NCI-H510A (cell line): Measurements from ENCODE around the gene MAML2.

Source experiments
- DNase-seq: peaks from one replicate; lab custom pipeline; 2025; lab: John Stamatoyannopoulos, UW

MAML2 gene

DNA sequence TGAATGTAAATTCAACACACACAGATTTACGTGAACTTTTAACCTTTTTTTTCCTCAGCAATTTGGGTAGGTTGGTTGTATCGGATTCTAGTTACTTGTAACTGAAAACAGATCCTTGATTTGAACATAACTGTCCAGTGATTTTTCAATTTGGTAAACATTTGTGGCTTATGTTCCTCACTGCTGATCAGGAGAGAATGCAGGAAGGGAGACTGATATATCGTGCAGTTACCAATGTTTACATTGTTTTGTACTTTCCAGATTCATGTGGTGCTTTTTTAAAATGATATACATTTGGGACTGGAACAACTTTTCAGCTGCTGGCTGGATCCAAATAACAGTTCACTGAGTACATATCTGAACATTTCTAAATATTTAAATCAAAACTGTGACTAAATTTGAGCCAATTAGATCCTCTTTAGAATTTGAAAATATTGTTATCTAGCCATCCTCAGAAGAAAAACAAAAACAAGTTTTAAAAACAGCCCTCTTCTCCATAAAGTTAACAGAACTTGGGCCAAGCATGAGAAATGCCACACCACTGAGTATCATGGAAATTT lies 334.8 kb downstream of the MAML2 start:
- no peak for DNase-seq

DNA sequence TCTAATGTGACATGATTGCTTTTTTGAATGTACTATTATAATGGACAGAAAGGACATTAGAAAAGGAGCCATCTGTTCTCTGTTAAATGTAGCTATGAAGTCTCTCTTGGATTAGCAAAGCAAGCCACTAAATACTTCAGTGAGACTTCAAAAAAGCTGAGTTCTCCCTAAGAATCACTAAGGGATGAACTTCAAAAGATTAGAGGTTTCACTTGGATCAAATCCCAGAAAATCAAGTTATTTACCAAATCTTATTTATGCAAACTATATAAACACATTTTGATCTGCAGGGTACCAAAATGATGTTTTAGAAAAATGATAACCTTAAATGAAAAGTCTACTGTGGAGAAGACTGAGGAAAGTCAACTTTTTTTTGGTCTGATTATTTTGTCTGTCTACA lies 337.0 kb downstream of the MAML2 start:
- no peak for DNase-seq

DNA sequence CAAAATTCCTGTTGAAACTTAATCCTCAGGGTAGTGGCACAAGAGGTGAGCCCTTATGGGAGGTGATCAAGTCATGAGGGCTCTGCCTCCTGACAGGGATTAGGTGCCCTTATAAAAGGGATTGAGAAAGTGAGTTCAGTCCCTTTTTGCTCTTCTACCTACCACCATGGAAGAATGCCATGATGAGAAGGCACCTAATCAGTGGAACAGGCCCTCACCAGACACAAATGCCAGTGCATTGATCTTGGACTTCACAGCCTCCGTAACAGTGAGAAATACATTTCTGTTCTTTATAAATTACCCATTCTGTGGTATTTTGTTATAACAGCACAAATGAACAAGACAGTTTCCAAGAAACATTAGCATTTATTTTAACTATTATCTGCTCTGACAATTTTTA lies 338.1 kb downstream of the MAML2 start:
- DNase-seq, result no peak

DNA sequence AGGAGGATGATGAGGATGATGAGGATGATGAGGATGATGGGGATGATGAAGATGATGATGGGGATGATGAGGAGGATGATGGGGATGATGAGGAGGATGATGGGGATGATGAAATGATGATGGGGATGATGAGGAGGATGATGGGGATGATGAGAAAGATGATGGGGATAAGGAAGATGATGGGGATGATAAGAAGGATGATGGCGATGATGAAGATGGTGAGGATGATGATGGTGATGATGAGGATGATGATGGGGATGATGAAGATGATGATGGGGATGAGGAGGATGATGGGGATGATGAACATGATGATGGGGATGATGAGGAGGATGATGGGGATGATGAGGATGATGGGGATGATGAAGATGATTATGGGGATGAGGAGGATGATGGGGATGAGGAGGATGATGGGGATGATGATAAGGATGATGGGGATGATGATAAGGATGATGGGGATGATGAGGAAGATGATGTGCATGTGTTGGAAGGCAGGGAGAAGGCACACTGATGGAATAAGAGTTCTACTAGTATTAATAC lies 340.2 kb downstream of the MAML2 start:
- no peak for DNase-seq

DNA sequence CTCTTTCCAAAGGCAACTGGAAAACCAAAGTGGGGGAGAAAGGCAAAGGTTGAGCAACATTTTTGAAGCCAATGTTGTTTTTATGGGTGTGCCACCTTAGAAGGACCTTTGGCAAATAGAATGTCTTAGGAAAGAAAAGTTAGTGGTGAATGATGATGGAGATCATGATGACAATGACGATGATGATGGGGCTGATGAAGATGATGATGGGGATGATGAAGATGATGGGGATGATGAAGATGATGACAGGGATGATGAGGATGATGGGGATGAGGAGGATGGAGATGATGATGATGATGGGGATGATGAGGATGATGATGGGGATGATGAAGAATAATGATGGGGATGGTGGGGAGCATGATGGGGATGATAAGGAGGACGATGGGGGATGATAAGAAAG lies 340.7 kb downstream of the MAML2 start:
- no peak for DNase-seq

DNA sequence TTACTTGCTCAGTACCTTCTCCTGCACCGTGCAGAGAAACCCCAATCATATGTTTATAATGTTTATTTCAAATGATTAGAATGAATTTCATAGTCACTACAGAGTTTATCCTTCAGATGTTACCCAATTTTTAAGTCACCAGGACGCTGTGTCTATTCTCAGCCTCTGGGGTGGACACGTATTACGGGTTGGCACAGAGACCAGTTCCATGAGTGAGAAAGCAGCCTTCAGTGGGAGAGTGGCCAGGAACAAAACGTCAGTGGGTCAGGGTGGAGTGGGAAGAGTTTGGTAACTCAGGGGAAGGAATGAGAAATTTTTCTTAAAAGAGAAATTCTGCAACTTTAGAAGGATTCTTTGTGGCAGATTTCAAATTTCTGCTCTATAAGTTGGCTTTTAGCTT lies 342.0 kb downstream of the MAML2 start:
- no peak for DNase-seq

DNA sequence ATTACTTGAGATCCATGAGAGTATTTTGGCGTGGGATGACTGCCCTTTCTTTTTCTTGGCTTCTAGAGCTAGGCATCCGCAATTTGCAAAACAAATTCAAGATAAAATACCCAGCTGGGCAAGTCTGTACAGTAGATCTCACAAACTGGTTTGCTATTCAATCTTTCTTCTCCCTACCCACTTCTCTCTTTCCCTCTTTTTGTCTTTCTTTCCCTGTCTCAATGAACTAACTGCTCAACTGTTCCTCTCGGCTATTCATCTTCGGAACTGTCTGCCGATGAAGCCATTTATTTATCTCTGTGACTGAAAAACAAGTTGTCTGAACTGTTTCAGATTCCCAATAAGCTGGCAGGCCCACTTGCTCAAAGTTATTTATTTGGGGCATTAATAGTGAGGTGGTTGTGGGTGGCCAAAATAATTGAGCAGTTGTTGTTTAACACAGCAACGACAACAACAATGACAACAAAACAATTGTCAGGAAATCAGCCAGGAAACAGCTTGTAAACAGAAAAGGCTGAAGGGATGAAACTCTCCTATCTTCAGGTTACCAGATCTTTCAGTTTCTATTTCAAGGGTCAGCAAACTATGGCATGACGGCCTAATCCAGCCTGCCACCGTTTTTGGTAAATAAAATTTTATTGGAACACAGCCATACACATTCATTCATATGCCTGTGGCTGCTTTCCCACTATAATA lies 343.1 kb downstream of the MAML2 start:
- no peak for DNase-seq

DNA sequence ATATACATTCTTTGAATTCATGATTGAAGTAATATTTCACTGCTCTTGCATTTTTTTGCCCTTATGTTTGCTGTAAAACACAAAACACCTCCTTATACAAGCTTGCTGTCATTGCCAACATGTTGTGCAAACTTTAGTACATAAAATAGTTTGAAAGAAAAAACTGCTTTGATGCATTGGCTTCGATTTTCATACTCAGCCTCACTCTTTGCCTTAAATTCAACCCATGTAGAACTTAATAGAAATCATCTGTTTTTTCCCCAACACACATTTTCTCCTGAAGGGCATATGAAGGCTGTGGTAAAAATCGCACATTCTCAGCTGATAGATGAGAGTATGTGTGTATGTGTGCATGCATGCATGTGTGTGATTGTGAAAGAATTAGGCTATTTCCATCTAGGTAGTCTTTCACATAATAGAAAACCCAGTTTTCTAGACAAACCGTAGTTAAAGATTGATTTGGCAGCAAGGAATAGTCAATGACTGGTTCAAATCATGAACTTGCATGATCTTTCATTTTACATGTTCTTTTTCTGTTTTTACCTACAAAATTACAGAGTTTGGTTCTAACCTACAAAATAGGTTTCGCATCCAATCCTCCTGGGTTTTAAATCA lies 346.3 kb downstream of the MAML2 start:
- DNase-seq, result no peak

DNA sequence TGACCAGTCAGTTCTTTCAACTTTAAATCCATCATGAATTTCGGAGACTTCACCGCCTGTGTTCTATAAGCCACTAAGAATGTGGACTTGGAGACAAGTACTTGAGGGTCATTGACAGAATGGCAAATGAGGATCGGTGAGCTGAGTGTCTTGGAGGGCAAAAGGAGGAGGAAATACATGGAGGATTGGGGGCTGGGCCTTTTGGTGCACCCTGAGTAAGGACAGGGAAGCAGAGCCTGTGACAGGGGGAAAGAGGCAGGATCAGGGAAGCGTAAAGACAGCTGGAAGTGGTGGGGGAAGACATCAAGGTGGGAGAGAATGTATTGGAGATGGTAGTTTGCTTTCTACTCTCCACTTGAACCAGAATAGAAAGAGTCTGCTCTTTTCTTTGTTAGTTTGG lies 348.7 kb downstream of the MAML2 start:
- DNase-seq, result no peak

DNA sequence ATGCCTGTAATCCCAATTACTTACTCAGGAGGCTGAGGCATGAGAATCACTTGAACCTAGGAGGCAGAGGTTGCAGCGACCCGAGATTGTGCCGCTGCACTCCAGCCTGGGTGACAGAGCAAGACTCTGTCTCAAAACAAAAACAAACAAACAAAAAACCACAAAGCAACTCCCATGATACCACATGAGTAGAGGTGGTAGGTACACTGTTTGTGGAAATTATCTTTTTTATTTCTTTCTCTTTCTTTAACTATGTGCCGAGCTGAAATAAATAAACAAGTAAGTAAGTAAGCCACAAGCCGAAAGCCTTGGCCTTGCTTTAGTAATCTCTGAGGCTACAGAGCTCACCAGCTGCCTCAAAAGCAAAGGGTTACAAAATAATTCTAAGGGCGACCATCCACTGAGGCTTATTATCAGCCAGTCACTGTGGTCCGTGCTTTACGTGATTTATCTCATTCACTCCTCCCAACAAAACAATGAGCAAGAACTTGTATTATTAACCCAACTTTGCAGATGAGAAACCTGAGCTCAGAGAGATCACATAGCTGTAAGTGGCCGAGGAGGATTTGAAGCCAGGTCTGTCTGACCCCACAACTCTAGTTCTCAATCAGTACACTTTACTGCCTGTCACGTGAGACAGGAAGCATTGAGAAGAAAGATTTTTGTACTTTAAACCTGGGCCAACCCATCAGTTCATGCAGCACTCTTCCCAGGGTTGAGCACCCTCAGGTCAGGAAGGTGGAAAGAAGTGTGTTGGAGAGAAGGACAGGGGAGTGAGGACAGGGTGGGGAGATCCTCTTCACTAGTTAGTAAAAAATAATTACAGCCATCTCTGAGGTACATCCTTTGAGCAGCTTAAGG lies 349.3 kb downstream of the MAML2 start:
- DNase-seq, result no peak

DNA sequence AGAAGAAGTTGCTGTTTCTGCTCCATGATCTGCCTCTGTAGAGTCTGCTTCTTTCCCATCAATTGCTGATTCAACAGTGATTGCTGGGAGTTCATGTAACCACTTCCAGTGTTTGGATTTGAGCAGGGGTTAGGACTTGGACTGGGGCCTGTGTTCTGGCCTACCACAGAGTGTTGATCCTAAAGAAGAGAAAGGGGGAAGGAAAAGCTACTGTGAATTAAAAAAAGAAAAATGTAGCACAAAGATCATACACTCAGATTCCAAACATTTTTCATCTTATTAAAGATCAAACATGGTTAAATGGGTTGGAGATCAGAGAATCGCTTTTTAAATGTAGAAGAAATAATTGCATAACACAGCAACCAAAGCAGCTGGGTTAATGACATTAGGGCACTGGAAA lies 351.4 kb downstream of the MAML2 start:
- DNase-seq, result no peak

DNA sequence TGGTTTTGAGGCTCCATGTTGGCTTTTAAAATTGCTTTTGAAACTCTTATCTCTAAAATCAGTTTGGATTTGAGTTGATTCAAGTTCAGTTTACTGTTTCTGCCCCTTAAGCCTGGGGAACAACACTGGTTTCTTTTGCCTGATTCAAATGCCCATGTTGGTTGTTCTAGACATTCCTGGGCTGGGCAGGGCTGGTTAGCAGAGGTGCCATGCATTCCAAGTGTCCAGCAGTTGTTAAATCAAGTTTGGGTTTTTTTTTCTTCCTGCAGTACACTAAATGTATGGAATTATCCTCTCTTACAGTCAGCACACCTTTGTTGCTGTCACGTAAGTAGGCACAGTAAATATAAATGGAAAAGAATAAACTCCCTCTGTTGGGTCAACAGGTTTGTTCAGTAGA lies 351.9 kb downstream of the MAML2 start:
- no peak for DNase-seq

DNA sequence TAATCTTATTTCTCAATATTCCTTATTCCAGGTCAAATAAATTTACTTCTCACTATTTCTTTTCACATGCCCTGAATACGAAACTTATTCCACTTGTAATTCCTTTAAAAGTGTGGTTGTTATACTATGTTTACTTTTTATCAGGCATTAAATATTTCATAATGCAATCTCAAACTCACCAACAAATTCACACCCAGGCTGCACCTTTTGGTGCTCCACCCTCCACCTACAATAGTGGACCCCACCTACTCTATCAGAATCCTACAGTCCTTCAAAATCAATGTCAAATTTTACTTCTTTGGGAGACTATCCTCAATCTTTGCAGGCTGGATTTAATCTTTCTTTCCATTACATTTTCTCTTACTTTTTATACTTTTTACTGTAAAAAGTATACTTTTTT lies 353.2 kb downstream of the MAML2 start:
- DNase-seq, result no peak

DNA sequence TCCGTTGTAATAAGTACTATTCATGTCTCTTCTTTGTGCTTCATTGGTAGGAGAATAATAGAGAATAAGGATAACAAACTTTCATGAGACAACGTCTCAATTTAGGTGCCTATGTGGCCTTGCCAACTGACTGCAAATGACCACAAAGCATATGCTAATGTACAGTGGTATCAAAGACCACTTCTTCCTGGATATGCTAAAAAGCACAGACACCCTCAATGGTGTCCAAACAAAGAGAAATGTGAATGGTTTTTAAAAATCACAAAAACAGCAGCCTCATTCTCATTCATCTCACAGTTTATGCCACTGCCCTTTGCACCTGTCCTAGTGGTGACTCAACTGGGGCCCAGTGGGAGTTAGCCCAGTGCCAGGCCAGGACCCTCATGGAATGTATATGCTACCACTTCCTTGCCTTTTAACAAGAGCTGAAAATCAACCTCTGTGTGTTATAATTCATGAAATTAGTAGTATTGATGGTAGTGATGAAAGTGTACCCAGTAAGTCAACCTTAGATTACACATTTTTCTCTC lies 353.9 kb downstream of the MAML2 start:
- DNase-seq, result no peak

DNA sequence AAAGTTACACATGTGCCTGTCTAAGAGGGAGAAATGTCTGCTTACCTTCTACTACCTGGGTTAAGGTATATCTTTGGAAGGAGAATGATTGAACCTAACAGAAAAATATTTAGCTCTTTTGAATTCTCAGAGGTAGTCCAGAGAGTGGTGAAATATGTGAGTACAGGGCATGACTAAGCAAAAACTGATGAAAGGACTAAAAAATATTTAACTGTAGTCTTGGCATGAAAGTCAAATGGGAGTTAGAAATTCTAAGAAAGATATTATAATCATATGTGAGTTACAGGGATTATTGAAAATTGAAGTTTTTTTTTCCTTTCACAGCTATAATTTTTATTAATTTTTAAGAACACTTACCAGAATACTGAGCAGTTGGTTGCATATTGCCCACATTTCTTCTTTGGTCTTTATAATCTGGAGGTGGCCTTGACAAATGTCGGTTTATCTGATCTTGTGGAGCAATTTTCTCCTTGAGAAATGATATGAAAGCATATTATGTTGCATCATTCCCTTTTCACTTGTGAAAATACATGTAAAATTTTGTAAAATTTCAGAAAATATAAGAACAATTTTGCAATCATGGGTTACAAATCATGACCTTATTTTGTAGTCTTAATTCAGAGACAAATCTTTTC lies 357.7 kb downstream of the MAML2 start:
- DNase-seq, result no peak

DNA sequence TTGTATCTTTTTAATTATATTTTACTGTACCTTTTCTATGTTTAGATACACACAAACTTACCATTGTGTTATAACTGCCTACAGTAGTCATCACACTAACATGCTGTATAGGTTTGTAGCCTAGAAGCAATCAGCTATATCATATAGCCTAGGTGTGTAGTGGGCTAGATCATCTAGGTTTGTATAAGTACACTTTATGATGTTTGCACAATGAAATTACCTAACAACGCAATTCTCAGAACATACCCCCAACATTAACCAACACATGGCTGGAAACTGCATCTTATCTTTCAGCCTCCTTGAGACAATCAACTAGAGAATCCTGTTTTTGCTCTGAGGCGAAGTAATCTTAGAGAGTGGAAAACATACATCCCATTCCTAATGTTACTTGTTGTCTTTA lies 358.9 kb downstream of the MAML2 start:
- DNase-seq, result no peak

DNA sequence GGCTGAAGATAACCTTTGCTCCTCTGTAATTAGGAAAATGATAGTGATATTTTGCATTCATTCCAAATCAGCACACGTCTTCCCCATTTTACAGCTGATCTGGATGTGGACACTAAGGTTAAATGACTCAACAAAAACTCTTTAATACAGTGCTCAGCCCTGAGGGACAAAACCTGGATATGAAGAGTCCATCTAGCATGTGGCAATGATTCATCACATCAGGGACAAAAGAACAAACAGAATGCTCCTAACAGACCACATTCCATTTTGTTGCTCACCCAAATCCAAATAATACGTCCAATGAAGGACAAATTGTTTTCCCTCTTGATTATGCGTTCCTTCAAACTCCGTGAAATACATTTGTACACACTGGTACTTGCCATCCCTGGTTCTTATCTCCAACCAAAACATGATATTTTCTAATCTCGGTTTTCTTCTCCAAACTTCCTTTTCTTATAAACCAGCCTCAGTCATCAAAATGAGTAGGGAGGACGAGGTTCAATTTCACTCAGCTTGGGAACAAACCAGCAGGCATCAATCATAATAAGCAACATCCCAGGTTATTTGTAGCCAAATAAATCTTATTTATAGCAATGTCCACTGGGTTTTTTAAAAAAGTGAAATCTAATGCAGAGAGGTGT lies 365.3 kb downstream of the MAML2 start:
- no peak for DNase-seq

DNA sequence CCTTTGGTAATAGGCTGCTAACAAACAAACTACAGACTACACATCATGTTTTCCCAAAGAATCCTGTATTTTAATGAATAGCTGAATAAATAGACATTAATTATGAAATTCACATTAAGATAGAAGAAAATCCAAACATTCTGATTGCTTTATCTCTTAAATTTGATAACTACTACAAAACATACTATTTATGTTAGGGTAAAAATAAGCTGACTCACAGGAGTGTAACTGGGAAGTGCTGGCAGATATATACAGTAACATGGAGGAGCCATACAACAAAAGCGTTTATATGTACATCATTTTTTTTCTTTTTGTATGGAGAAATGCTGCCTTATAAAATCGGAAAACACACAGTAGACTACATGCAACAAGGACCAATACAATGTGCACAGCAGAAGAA lies 366.4 kb downstream of the MAML2 start:
- no peak for DNase-seq

DNA sequence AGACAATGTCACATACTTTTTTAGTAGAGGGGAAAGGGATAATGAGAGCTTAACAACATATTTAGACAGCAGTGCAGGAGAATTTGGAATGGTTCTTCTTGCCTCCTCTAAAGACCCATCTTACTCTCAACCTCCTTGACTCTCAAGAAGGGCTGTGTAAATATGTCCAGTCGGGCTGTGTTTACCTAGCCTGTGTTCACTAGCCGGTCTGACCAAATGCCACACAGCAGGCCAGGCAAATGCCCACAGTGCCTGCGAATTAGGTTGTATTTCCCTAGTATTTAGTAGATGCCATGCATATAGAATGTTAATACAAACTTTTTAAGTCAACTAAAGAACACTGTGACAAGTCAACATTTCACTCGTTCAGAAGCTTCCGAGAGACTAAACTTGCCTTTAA lies 367.7 kb downstream of the MAML2 start:
- no peak for DNase-seq

DNA sequence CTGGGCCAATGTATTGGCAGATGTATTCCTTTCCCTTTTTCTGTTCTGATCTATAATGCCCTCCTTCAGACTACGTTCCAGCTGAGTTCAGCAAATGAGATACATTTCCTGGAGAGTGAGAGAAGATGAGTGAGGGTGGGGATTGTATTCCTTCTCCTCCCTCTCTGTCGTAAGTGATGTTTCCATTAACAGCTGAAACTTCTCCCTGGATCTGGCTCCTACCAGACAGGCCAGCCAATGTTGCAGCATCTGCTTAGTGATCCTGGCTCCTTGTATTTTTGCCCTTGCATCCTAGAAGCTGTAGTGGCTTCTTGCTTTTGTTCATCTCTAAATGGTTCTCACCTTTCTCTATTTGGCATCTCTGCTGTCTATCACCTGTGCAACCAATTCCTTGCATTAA lies 370.9 kb downstream of the MAML2 start:
- no peak for DNase-seq

DNA sequence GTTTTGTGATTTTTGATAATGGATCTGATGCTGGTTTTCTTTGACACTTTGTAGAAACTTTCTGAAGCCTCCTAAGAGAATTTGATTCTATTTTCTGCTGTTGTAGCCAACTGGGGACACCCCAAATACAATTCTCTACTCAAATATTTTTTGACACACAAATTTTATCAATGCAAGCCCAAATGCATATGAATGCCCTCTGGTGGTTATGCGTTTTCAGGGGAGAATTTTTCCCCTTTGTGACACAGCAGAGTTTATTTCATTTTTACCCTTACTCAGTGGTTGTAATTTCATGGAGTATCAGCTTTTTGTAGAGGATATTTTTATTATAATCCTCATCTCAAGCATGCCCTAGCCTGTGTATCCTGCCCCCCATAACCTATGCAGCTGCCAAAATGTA lies 374.4 kb downstream of the MAML2 start:
- DNase-seq, result no peak
